HepG2 (cell line): ENCODE data around the gene PKP4. TPM values are rescaled to one million over a fixed set of nuclear protein-coding genes. Genes with fewer than 3 reads are reported as not detected.

ENCODE experiments used
- ATAC-seq: fragments of 200-7000 bp; cut with Tn5 transposase; 3 replicates; pipeline ENCODE4 v1.9.1; 2020; ENCODE audit warnings: mild to moderate bottlenecking, moderate library complexity
- BruUV-seq: library from RNA; stranded (reverse); fragments of 400-500 nt; replicated peaks from 2 replicates; lab custom pipeline; 2021; lab: Mats Ljungman, UMichigan
- CTCF ChIA-PET: fragments of 300-600 bp; formaldehyde crosslinking; extraction: SDS; loops from one replicate; lab custom pipeline; 2021; ENCODE audit warnings: low total read pairs, inconsistent platforms, low intra/inter-chr PET ratio; lab: Yijun Ruan, JAX
- POLR2A ChIA-PET: fragments of 350-600 bp; sonication (Branson Sonifier 250); formaldehyde crosslinking; loops from one replicate; lab custom pipeline; 2020; ENCODE audit warnings: antibody characterized with exemption, inconsistent platforms; lab: Yijun Ruan, JAX
- DNase-seq: peaks from one replicate; pipeline ENCODE4 v3.0.0-alpha.2; 2015; ENCODE audit warnings: low spot score
- FAIRE-seq: peaks from 3 replicates; lab custom pipeline; 2011; peaks lifted over from hg19 to GRCh38; lab: Jason Lieb, UNC
- H2AFZ ChIP-seq: one replicate; pipeline ENCODE4 v1.6.1; 2011; ENCODE audit warnings: low read length, inconsistent platforms
- H3K27ac ChIP-seq: fragments of 300-600 bp; 3 replicates; pipeline ENCODE4 v1.8.0; 2011; ENCODE audit warnings: mixed run types, mild to moderate bottlenecking, mixed read lengths, low read length, inconsistent platforms; ENCODE audit not compliant: insufficient read depth; ENCODE audit errors: extremely low read length
- H3K27me3 ChIP-seq, 2 experiments: fragments of 200-600 bp in 1 of 2; 2 replicates in 1 of 2; 3 replicates in 1 of 2; pipeline versions ENCODE4 v1.6.0 to v1.8.0; 2011; ENCODE audit warnings: low read length in 2 of 2, mild to moderate bottlenecking in 2 of 2, moderate library complexity in 2 of 2, inconsistent platforms in 1 of 2; ENCODE audit not compliant: insufficient read depth in 2 of 2, control insufficient read depth in 1 of 2
- H3K36me3 ChIP-seq, 2 experiments: fragments of 200-600 bp in 1 of 2; replicated peaks in 1 of 2; 2 replicates in 1 of 2; 3 replicates in 1 of 2; pipeline versions ENCODE4 v1.5.1 to v1.8.0; 2011; ENCODE audit warnings: low read length in 2 of 2, inconsistent platforms in 1 of 2; ENCODE audit not compliant: insufficient read depth in 2 of 2, control insufficient read depth in 1 of 2
- H3K4me1 ChIP-seq: 2 replicates; pipeline ENCODE4 v1.5.1; 2012; ENCODE audit warnings: low read length, inconsistent platforms; ENCODE audit not compliant: insufficient read depth
- H3K4me2 ChIP-seq: 2 replicates; pipeline ENCODE4 v1.6.0; 2011; ENCODE audit warnings: low read depth, low read length, inconsistent platforms
- H3K4me3 ChIP-seq, 3 experiments: fragments of 200-600 bp in 1 of 3; sonication (generic), shearing (Covaris generic) in 1 of 3; replicated peaks in 1 of 3; 2 replicates each; pipeline ENCODE4 v1.5.1; 2011 to 2016; ENCODE audit warnings: low read length in 3 of 3, inconsistent platforms in 2 of 3, low read depth in 2 of 3, mild to moderate bottlenecking in 2 of 3, control low read depth in 1 of 3, mixed read lengths in 1 of 3; ENCODE audit not compliant: insufficient read depth in 1 of 3
- H3K79me2 ChIP-seq: one replicate; pipeline ENCODE4 v1.6.1; 2011; ENCODE audit warnings: low read length, inconsistent platforms; ENCODE audit not compliant: insufficient read depth
- H3K9ac ChIP-seq: 2 replicates; pipeline ENCODE4 v1.6.0; 2011; ENCODE audit warnings: mild to moderate bottlenecking, low read depth, low read length, inconsistent platforms; ENCODE audit not compliant: insufficient read depth
- H3K9me3 ChIP-seq: 2 replicates; pipeline ENCODE4 v1.5.1; 2012; ENCODE audit warnings: mild to moderate bottlenecking, low read length
- H4K20me1 ChIP-seq: 2 replicates; pipeline ENCODE4 v1.6.0; 2011; ENCODE audit warnings: inconsistent platforms, mild to moderate bottlenecking, low read length, moderate library complexity; ENCODE audit not compliant: insufficient read depth
- AGO2 ChIP-seq: fragments of 200-400 bp; formaldehyde crosslinking; optimal IDR thresholded peaks from 2 replicates; pipeline ENCODE3; 2017; ENCODE audit warnings: mild to moderate bottlenecking, low read depth, low read length, moderate library complexity
- ATAD3A ChIP-seq: sonication (generic); formaldehyde crosslinking; IDR thresholded peaks from 2 replicates; pipeline ENCODE4 v1.4.0; 2020; ENCODE audit warnings: missing genetic modification reagents
- CREB1 ChIP-seq, 2 experiments: fragments of 450-650 bp in 1 of 2; IDR thresholded peaks; 2 replicates each; pipeline ENCODE4 v1.6.1; 2016 to 2017; ENCODE audit warnings: control low read depth in 1 of 2, mild to moderate bottlenecking in 1 of 2, missing compliant biosample characterization in 1 of 2, missing genetic modification characterization in 1 of 2
- ELF3 ChIP-seq: IDR thresholded peaks from 2 replicates; pipeline ENCODE4 v1.6.1; 2016; ENCODE audit warnings: missing genetic modification reagents, missing compliant biosample characterization
- HNF4G ChIP-seq, 2 experiments: sonication (generic) in 1 of 2; formaldehyde crosslinking in 1 of 2; IDR thresholded peaks; 2 replicates each; pipeline versions ENCODE4 v1.4.0 to v1.6.1; 2011 to 2020; ENCODE audit warnings: borderline replicate concordance in 2 of 2, low read depth in 2 of 2, mild to moderate bottlenecking in 2 of 2, low read length in 1 of 2, missing genetic modification reagents in 1 of 2, moderate library complexity in 1 of 2
- KLF15 ChIP-seq: sonication (generic); formaldehyde crosslinking; IDR thresholded peaks from 2 replicates; pipeline ENCODE4 v1.8.1; 2023; ENCODE audit warnings: borderline replicate concordance, mild to moderate bottlenecking, inconsistent platforms, missing genetic modification reagents, mixed read lengths
- SKI ChIP-seq: fragments of 450-650 bp; IDR thresholded peaks from one replicate; pipeline ENCODE4 v1.6.1; 2018; ENCODE audit warnings: mild to moderate bottlenecking; ENCODE audit not compliant: partially characterized antibody
- TOPORS ChIP-seq: sonication (generic); formaldehyde crosslinking; IDR thresholded peaks from 2 replicates; pipeline ENCODE4 v1.8.0; 2023; ENCODE audit warnings: mild to moderate bottlenecking, missing genetic modification reagents
- ZFX ChIP-seq: sonication (generic); formaldehyde crosslinking; IDR thresholded peaks from 2 replicates; pipeline ENCODE4 v1.4.0; 2020; ENCODE audit warnings: mild to moderate bottlenecking, low read depth, missing genetic modification reagents, moderate library complexity
- ZKSCAN5 ChIP-seq: sonication (generic); formaldehyde crosslinking; IDR thresholded peaks from 2 replicates; pipeline ENCODE4 v1.5.1; 2020; ENCODE audit warnings: mild to moderate bottlenecking, missing genetic modification reagents
- ZNF160 ChIP-seq: sonication (generic); formaldehyde crosslinking; IDR thresholded peaks from 2 replicates; pipeline ENCODE4 v1.8.0; 2022; ENCODE audit warnings: mild to moderate bottlenecking, inconsistent platforms, missing genetic modification reagents
- ZNF431 ChIP-seq: sonication (generic); formaldehyde crosslinking; IDR thresholded peaks from 2 replicates; pipeline ENCODE4 v1.9.0; 2022; ENCODE audit warnings: missing genetic modification reagents, low read depth, mild to moderate bottlenecking, borderline replicate concordance
- ZNF605 ChIP-seq: sonication (generic); formaldehyde crosslinking; IDR thresholded peaks from 2 replicates; pipeline ENCODE4 v1.8.0; 2022; ENCODE audit warnings: mild to moderate bottlenecking, missing genetic modification reagents
- WGBS: methylation state at CpG from one replicate; pipeline ENCODE4 v1.1.6; 2017; ENCODE audit warnings: low lambda C conversion rate; 5-methylcytosine and 5-hydroxymethylcytosine counted together
- in situ Hi-C: cut with HindIII; loops from 2 replicates; pipeline ENCODE4 v1.10.0; 2017; ENCODE audit warnings: low pct_unique_long_range_greater_than_20kb; ENCODE audit not compliant: extremely low pct_ligation_motif_present
- intact Hi-C: fragments of 100-400 bp; cut with micrococcal nuclease; formaldehyde crosslinking; loops from one replicate; pipeline ENCODE4 v1.10.0; 2022; ENCODE audit not compliant: unreplicated experiment
- polyA plus RNA-seq, 8 experiments: library from polyadenylated mRNA; depleted of rRNA in 3 of 8; stranded (reverse) in 7 of 8; unstranded in 1 of 8; fragments of >200 nt; fragmentation: Illumina TruSeq in 4 of 8; extraction: Trizol in 4 of 8; gene quantifications; 2 replicates each; pipeline versions ENCODE4 v1.2.1 to v1.2.3, GENCODE V29; 2011 to 2016; ENCODE audit warnings: low read depth in 4 of 8, missing spikeins in 1 of 8, mixed read lengths in 1 of 8; ENCODE audit not compliant: insufficient read depth in 1 of 8
- total RNA-seq, 5 experiments: library from RNA; depleted of rRNA; stranded (reverse); fragments of >200 nt; fragmentation: Illumina TruSeq; extraction: Trizol; gene quantifications; 2 replicates each; pipeline ENCODE4 v1.2.3, GENCODE V29; 2016; ENCODE audit warnings: low read depth in 1 of 5
- TF ChIP-seq, protein P1 (sequence below), 2 experiments: sonication (generic) in 1 of 2; formaldehyde crosslinking in 1 of 2; IDR thresholded peaks; 2 replicates each; pipeline versions ENCODE4 v1.4.0 to v1.6.1; 2016 to 2020; ENCODE audit warnings: borderline replicate concordance in 1 of 2, low read depth in 1 of 2, mild to moderate bottlenecking in 1 of 2, missing genetic modification reagents in 1 of 2

The PKP4 gene
- total and polyA plus RNA-seq, 2 of the 13 experiments (the other 11 are each of a cell fraction or from before 2014, with no cell fraction given): 80.9 to 90.5 TPM

DNA sequence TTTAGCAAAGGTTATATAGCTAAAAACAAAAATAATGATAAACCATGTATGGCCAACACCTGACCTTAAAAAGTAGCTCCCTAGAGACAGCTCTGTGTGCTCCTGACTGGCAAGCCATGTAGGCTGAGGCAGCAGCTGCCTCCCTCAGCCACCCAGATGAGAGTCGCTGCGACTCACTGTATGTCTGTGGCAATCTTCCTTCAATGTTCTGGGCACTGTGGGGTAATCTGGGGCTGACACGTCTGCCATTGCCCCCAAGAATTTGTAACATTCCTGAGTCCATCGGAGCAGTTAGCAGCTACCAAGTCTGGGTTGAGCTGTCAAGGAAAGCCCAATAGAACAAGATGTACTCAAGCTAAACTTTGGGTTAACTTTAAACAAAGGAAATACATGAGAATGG lies 232.0 kb downstream of the PKP4 start:
- no peak for ATAC-seq
- H3K4me2 ChIP-seq: no peak overlapping the region
- H3K27me3 ChIP-seq: peaks cover 0 to 3% of the 10 kb centered on the region in 2 experiments; a peak in 2 of 5 replicates
- no peaks in the 10 kb centered on the region for H3K36me3 ChIP-seq
- no peak overlapping the region for H3K27ac ChIP-seq
- POLR2A ChIA-PET: no interaction called here
- no peak overlapping the region for H3K9ac ChIP-seq
- intact Hi-C loops (no loop called here), in situ Hi-C loops (no loop called here)
- H4K20me1 ChIP-seq: no peaks in the 10 kb centered on the region
- BruUV-seq: no TSS peak
- no peaks in the 10 kb centered on the region for H3K9me3 ChIP-seq
- no peaks in the 10 kb centered on the region for H3K79me2 ChIP-seq
- CTCF ChIA-PET: no interaction called here
- no peak for DNase-seq
- no peak overlapping the region for H3K4me3 ChIP-seq
- WGBS: 57% methylated on average over 4 of the region's 4 CpGs
- no peak for FAIRE-seq
- H3K4me1 ChIP-seq: peaks cover 8% of the 10 kb centered on the region; the same call in 1 of the 2 replicates
- no peak overlapping the region for H2AFZ ChIP-seq
- TF ChIP-seq ZKSCAN5: no peak
- TF ChIP-seq ZNF605 (CRISPR knock-in tag): no peak
- no peak for TF ChIP-seq KLF15 (CRISPR knock-in tag)
- TF ChIP-seq, all 625 proteins: peak for 0

DNA sequence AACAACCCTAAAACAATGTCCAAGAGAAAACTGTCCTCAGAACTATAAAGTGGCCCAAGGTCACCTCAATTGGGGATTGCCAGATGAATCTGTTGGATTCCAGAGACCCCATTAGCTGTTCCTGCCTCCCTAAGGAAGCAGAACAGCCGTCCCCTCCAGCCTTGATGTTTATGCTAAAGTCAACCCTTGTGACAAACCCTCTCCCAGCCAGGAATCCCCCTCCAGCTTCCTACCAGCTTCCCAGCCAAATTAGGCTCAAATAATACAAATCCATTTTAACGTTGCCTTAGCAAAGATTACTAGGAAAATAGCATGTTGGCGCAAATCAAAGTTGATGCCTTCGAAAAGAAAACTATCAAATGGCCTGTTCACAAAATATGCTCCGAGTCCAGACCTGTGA lies 232.6 kb downstream of the PKP4 start:
- H3K9ac ChIP-seq: no peak overlapping the region
- 69% methylated on average over 5 of the region's 5 CpGs for WGBS
- H2AFZ ChIP-seq: no peak overlapping the region
- no peaks in the 10 kb centered on the region for H4K20me1 ChIP-seq
- BruUV-seq: no TSS peak
- H3K4me1 ChIP-seq: peaks cover 8% of the 10 kb centered on the region; the same call in 1 of the 2 replicates
- CTCF ChIA-PET: no interaction called here
- H3K27ac ChIP-seq: no peak overlapping the region
- H3K27me3 ChIP-seq: peaks cover 0 to 3% of the 10 kb centered on the region in 2 experiments; a peak in 2 of 5 replicates
- POLR2A ChIA-PET: no interaction called here
- FAIRE-seq (no peak), DNase-seq (no peak), ATAC-seq (no peak)
- intact Hi-C loops (no loop called here), in situ Hi-C loops (no loop called here)
- no peak overlapping the region for H3K4me2 ChIP-seq
- no peak overlapping the region for H3K4me3 ChIP-seq
- H3K9me3 ChIP-seq: no peaks in the 10 kb centered on the region
- no peaks in the 10 kb centered on the region for H3K36me3 ChIP-seq
- H3K79me2 ChIP-seq: no peaks in the 10 kb centered on the region
- TF ChIP-seq TOPORS (no peak), AGO2 (no peak), ZNF431 (CRISPR knock-in tag) (no peak), ZFX (CRISPR knock-in tag) (no peak), ELF3 (CRISPR knock-in tag) (no peak), ATAD3A (CRISPR knock-in tag) (no peak), ZNF160 (CRISPR knock-in tag) (no peak), CREB1 (IDR thresholded peaks at IDR 0.05) (no peak), CREB1 (CRISPR knock-in tag; IDR thresholded peaks at IDR 0.05) (no peak), SKI (no peak), HNF4G (IDR thresholded peaks at IDR 0.05; ENCODE audit: borderline replicate concordance, low read depth, low read length) (no peak), HNF4G (CRISPR knock-in tag; IDR thresholded peaks at IDR 0.05; ENCODE audit: borderline replicate concordance, low read depth) (no peak)
- TF ChIP-seq, protein P1, sequence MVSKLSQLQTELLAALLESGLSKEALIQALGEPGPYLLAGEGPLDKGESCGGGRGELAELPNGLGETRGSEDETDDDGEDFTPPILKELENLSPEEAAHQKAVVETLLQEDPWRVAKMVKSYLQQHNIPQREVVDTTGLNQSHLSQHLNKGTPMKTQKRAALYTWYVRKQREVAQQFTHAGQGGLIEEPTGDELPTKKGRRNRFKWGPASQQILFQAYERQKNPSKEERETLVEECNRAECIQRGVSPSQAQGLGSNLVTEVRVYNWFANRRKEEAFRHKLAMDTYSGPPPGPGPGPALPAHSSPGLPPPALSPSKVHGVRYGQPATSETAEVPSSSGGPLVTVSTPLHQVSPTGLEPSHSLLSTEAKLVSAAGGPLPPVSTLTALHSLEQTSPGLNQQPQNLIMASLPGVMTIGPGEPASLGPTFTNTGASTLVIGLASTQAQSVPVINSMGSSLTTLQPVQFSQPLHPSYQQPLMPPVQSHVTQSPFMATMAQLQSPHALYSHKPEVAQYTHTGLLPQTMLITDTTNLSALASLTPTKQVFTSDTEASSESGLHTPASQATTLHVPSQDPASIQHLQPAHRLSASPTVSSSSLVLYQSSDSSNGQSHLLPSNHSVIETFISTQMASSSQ (IDR thresholded peaks at IDR 0.05; ENCODE audit: low read depth): no peak
- TF ChIP-seq, protein P1 (CRISPR knock-in tag; IDR thresholded peaks at IDR 0.05; ENCODE audit: borderline replicate concordance): no peak
